Activated CD4-positive, alpha-beta T cell treated with anti-CD3 and anti-CD28 coated beads for 24 hours (primary cell): ENCODE results near the gene SMTNL2.

ENCODE experiments used
- DNase-seq, 2 donors: peaks; one replicate each; pipeline ENCODE4 v3.0.0-alpha.2; 2020; ENCODE audit warnings: low read depth in 2 of 2

The SMTNL2 gene

DNA sequence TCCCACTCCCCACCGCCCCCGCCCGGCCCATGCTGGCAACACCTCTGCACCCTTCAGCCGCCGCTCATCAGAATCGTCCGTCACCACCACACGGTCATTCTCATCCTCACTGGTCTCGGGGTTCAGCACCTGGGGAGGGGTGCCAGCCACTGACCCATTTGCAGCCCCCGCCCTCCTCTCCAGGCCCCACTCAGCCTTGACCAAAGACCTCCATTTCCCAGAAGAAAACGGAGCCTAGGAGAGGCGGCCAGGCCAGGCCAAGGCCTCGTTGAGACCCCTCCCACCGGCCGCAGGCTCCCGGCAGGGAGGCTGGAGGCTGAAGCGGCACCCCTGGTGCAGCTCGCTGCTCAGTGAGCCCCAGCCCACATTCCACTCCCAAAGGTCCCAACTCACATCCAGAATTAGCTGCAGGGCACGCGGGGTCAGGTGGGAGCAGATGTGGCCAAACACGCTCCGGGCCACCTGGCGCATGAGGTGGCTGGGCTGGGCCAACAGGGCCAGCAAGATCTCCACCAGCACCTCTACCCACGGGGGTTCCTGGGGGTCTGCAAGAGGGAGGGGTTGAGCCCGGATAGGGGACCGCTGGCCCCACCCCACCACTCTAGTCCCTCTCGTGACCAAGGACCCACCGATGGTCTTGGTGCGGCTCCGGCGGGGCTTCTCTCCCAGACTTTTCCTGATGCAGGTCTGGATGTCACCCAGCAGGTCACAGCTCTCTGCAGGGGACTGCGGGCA is 38.9 kb upstream of the SMTNL2 start:
- no peak for DNase-seq

GRCh38 chr17:4547118-4547906 is 37.0 kb upstream of the SMTNL2 start:
- no peak for DNase-seq

GRCh38 chr17:4548061-4548461 is 36.3 kb upstream of the SMTNL2 start:
- no peak for DNase-seq

DNA sequence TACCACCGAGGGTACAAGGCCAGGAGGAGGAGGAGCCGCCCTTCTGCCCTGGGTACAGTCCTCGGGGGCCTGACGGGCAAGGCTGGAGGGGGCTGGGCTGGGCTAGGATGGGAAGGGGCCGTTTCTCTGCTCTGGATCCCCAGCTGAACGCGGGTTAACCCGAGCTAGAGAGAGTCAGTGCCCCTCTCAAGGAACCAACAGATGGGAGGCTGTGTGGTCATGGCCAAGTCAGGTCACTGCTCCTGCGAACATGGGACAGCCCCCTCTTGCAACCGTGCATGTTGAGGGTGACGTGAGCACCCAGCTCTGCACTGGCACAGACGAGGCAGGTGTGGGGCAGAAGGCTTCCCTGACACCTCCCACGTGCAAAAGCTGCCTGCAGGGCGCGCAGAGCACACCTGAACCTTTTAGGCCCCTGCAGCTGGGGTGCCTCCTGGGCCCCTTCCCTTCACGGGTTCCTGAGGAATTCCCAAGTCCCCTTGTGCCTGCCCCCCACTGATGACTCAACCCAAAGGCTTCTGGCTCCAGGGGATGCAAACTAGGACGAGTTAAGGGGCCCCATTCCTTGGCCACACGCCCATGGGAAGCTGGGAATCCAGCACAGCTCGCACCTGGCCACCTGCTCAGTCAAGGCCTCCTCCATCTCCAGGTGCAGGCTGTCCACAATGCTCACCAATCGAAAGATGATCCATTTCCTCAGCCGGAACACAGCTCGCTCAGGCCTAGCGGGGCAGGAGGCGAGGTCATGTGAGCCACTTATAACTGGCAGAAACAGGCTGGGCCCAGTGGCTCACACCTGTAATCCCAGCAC is 35.4 kb upstream of the SMTNL2 start:
- DNase-seq: no peak

- DNase-seq: no peak
Measured at GRCh38 chr17:4549781-4550533, 34.4 kb upstream of the SMTNL2 start.

- no peak for DNase-seq
Measured at GRCh38 chr17:4550534-4551039, 33.7 kb upstream of the SMTNL2 start.

DNA sequence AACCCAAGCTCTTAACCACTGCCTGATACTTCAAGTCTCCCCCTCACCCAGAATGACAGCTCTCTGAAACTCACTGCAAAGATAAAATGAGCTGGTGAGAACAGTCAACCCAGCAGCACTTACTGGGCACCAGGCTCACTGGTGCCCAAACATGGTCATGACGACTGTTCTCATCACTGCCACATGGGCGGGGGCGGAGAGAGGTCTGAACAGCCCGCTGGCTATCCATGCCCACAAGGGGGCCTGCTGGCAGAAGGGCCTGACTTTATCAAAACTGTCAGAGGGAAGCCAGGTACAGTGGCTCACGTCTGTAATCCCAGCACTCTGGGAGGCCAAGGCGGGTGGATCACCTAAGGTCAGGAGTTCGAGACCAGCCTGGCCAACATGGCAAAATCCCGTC is 33.2 kb upstream of the SMTNL2 start:
- DNase-seq: no peak

- DNase-seq: no peak
Measured at GRCh38 chr17:4551796-4552525, 32.4 kb upstream of the SMTNL2 start.

DNA sequence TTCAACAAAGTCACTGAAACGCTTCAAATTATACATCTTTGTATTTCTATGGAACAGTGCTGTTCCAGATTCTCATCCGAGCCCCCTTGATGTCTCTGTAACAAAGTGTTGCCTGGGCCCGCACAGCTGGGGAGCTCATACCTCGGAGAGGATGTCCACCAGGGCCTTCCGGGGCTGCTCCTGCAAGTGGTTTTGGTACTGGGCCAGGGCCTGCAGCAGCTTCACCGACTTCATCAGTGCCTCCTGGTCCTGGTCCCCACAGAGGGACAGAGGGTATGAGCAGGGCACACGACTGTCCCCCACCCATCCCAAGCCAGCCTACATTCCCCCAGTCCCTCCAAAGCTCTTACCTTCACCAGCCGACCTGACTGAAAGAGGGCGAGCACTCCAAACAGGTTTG is 30.7 kb upstream of the SMTNL2 start:
- DNase-seq: no peak

- no peak for DNase-seq
Measured at GRCh38 chr17:4554441-4554996, 29.8 kb upstream of the SMTNL2 start.

- DNase-seq: peak; percentile 97 to 98
Measured at GRCh38 chr17:4554997-4555799, 29.1 kb upstream of the SMTNL2 start, which contains the start of gene MYBBP1A. MYBBP1A (minus strand) TSS chr17:4555384; CDS start chr17:4555324, 60 bp downstream.

DNA sequence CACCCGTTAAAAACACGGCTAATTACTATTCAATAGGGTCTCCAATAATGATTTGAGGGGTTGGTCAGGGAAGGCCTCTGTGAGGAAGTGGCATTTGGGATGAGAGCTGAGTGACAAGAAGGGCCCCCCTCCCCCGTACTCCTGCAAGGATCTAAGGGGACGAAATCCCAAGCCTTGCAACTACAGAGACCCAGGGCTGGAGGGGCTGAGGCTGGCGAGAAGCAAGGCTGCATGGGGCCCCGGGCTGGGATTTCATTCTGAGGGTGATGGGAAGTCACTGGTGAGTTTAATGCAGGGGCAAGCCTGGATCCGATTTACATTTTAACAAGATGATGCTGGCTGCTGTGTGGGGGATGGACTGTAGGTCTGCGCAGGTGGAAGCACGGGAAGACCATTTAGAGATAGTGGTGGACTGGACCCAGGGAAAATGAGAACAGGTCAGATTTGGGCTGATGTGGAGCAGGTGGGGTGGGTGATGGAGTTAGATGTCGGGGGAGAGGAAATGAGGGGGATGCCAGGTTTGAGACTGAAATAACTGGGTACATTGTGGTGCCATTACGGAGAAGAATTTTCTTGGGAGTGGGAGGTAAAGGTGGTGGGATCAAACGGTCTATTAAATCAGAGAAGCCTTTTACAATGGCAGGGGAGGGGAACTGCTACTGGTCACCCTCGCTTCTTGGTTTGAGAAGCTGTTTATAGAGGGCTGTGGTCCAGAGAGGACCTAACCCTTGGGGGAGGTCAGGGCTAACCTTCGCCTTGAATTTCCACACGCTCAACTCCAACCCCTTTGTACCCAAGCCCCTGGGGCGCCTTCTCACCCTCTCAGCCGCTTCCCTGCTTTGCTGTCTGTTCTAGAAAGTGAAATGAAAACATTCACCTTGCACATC is 28.2 kb upstream of the SMTNL2 start:
- no peak for DNase-seq

DNA sequence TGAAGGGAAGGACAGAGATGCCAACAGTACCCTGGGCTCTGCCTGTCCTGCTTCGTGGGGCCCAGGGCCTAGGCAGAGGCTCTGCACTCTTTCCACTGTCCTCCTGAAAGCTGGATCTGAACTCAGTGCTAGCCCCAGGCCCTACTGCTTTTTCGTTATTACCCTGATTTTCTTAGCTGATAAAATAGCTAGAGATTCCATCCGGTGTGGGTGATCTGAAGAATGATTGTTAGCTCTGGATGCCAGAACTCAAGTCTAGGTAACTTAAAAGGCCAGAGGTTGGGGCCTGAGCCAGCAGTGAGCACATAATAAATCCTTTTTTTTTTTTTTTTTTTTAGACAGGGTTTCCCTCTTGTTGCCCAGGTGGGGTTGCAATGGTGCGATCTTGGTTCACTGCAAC is 27.3 kb upstream of the SMTNL2 start:
- no peak for DNase-seq

- no peak for DNase-seq
Measured at GRCh38 chr17:4557626-4558346, 26.5 kb upstream of the SMTNL2 start.

DNA sequence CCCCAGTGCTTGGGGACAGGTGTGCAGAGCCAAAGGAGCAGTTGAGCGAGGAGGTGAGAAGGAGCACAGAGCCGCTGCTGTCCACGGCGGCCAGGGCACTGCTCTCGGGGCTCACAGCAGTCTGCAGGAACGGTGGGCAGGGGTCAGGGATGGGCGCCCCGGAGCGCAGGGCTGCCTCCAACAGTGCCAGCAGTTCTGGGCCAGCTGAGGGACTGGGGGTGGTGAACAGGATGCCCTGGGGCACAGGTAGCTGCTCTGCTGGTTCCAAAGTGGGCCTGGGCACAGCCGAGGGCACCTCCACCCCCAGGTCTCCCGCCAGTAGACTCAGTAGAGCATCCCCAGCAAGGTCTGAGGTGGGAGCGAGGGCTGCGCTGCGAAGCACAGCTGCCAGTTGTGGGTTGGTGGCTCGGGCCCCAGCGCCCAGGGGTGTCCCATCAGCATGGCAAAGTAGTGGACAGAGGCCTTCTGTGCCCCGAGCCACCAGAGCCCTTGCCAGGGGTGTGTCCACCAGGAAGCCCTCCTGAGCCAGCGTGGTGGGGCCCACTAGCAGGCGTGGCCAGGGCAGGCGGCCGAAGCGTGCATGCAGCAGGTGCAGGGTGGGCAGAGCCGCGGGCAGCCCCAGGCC is 25.9 kb upstream of the SMTNL2 start:
- no peak for DNase-seq

GRCh38 chr17:4559139-4559791 is 25.1 kb upstream of the SMTNL2 start:
- DNase-seq: no peak

DNA sequence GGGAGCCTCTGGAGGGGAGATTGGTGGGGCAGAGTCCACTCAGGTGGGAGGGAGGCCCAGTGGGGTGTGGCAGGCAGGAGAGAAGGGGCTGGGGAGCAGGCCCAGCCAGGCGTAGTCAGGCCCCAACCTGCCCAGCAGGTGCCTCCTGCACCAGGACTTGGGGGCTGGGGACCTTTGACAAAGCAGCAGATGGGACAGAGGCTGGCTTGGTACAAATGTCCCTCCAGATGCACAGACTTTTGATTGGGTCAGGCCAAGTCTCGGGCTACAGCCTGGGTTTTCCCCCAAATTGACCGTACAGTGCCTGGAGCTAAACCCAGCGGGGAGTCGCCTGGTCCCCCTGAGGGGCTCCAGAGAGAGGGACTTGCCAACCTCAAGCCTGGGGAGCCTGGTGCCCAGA is 24.4 kb upstream of the SMTNL2 start:
- no peak for DNase-seq
